ENCODE measurements around the gene ADAM11.

ADAM11 gene

GRCh38 chr17:44757045-44757917 is 1.5 kb upstream of the ADAM11 start:
- no peak for DNase-seq (ENCODE audit: low read depth)
- no peak overlapping the region for H3K4me3 ChIP-seq (ENCODE audit: control insufficient read depth, low read depth, low read length)
- TF ChIP-seq, protein P1, sequence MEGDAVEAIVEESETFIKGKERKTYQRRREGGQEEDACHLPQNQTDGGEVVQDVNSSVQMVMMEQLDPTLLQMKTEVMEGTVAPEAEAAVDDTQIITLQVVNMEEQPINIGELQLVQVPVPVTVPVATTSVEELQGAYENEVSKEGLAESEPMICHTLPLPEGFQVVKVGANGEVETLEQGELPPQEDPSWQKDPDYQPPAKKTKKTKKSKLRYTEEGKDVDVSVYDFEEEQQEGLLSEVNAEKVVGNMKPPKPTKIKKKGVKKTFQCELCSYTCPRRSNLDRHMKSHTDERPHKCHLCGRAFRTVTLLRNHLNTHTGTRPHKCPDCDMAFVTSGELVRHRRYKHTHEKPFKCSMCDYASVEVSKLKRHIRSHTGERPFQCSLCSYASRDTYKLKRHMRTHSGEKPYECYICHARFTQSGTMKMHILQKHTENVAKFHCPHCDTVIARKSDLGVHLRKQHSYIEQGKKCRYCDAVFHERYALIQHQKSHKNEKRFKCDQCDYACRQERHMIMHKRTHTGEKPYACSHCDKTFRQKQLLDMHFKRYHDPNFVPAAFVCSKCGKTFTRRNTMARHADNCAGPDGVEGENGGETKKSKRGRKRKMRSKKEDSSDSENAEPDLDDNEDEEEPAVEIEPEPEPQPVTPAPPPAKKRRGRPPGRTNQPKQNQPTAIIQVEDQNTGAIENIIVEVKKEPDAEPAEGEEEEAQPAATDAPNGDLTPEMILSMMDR (conservative IDR thresholded peaks at IDR 0.05; ENCODE audit: control insufficient read depth, insufficient read depth, low read depth, low read length) = no peak

DNA sequence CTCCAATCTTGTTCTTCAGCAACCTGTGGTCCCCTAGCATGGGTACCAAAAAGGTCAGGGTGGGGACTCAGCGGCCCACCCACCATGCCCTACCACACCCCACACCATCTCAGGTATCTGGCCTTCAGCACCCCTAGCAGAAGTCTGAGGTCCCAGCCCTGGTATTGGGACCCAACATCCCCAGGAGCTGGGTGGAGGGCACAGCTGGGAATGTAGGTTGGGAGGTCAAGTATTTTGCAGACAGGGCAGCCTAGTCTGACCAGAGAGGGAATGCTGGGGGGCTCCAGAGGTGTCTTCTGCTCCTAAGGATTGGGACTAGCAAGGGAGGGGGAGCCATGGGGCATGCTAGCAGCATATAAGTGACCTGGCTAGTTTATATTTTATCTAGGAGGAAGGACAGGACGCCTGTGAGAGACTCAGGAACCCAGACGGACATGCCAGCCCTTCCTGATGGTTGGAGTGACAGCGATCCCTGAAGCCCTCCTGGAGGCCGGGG is 822 bp upstream of the ADAM11 start:
- DNase-seq (ENCODE audit: low read depth) = no peak
- TF ChIP-seq, protein P1 (conservative IDR thresholded peaks at IDR 0.05; ENCODE audit: control insufficient read depth, insufficient read depth, low read depth, low read length) = no peak
- H3K4me3 ChIP-seq (ENCODE audit: control insufficient read depth, low read depth, low read length) = no peak overlapping the region

GRCh38 chr17:44759086-44759915 is 513 bp downstream of the ADAM11 start:
- TF ChIP-seq, protein P1 (conservative IDR thresholded peaks at IDR 0.05; ENCODE audit: control insufficient read depth, insufficient read depth, low read depth, low read length) = no peak
- H3K4me3 ChIP-seq (ENCODE audit: control insufficient read depth, low read depth, low read length) = peak overlapping the region; percentile 13
- DNase-seq (ENCODE audit: low read depth) = no peak

DNA sequence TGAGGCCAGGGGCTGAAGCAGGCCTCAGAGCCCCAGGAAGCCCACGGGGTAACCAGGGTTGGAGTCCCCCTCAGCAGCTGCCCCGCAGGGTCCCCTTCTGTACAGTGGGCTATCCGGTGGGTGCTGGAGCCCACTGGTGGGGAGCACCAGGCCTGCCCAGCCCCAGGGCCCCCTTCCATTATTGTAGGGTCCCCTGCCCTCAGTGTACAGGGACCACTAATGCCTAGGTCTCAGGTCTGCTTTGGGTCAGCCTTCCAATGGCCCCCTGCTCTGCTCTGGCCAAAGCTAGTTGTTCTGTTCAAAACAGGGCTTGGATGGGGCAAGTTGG is 1.1 kb downstream of the ADAM11 start:
- H3K4me3 ChIP-seq (ENCODE audit: control insufficient read depth, low read depth, low read length) = no peak overlapping the region
- TF ChIP-seq, protein P1 (conservative IDR thresholded peaks at IDR 0.05; ENCODE audit: control insufficient read depth, insufficient read depth, low read depth, low read length) = no peak
- no peak for DNase-seq (ENCODE audit: low read depth)

GRCh38 chr17:44760474-44761308 is 1.9 kb downstream of the ADAM11 start:
- H3K4me3 ChIP-seq (ENCODE audit: control insufficient read depth, low read depth, low read length) = no peak overlapping the region
- TF ChIP-seq, protein P1 (conservative IDR thresholded peaks at IDR 0.05; ENCODE audit: control insufficient read depth, insufficient read depth, low read depth, low read length) = no peak
- no peak for DNase-seq (ENCODE audit: low read depth)

Data from fibroblast of mammary gland (primary cell).